ENCODE results near the gene EPHB1.

EPHB1 gene

DNA sequence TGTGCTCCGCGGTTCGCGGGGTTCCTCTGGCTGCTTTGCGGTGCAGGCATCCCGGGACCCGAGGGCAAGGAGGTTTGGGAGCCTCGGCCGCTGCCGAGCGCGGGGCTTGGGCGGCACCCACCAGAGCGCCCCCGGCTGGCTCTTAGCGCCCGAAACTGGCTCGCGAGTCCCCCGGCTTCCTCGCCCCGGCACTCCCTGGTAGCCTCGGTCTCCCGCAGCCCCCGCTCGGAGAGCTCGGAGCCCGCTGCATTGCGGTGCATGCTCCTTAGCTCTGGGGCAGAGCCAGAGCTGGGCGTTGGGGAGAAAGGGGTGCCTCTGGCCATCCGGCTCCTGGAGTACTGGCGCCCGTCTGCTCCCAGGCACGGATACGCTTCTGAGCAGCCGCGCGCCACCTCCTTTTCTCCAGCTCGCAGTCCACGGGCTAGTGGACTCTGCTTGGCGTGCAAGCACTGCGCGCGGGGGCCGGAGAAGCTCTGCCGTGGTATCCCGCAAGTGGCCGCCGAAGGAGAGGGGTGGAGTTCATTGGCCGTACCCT, 753 bp downstream of the EPHB1 start:
- no peaks in the 10 kb centered on the region for H3K9me3 ChIP-seq (ENCODE audit: severe bottlenecking)
- peaks cover 54% of the 10 kb centered on the region for H3K27me3 ChIP-seq (ENCODE audit: insufficient read depth, poor library complexity, severe bottlenecking)
- no peak for DNase-seq (ENCODE audit: low spot score)
- no peaks in the 10 kb centered on the region for H3K36me3 ChIP-seq (ENCODE audit: low read depth)
- peak; percentile 8 for ATAC-seq (ENCODE audit: low read depth)
- H3K27ac ChIP-seq (ENCODE audit: poor library complexity, severe bottlenecking), result no peak overlapping the region
- no peaks in the 10 kb centered on the region for H3K4me1 ChIP-seq (ENCODE audit: insufficient read depth, poor library complexity, severe bottlenecking)
- TF ChIP-seq, protein P1, sequence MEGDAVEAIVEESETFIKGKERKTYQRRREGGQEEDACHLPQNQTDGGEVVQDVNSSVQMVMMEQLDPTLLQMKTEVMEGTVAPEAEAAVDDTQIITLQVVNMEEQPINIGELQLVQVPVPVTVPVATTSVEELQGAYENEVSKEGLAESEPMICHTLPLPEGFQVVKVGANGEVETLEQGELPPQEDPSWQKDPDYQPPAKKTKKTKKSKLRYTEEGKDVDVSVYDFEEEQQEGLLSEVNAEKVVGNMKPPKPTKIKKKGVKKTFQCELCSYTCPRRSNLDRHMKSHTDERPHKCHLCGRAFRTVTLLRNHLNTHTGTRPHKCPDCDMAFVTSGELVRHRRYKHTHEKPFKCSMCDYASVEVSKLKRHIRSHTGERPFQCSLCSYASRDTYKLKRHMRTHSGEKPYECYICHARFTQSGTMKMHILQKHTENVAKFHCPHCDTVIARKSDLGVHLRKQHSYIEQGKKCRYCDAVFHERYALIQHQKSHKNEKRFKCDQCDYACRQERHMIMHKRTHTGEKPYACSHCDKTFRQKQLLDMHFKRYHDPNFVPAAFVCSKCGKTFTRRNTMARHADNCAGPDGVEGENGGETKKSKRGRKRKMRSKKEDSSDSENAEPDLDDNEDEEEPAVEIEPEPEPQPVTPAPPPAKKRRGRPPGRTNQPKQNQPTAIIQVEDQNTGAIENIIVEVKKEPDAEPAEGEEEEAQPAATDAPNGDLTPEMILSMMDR (IDR thresholded peaks at IDR 0.05; ENCODE audit: poor library complexity, severe bottlenecking), result no peak
- peak overlapping the region; percentile 30 for H3K4me3 ChIP-seq (ENCODE audit: severe bottlenecking)

DNA sequence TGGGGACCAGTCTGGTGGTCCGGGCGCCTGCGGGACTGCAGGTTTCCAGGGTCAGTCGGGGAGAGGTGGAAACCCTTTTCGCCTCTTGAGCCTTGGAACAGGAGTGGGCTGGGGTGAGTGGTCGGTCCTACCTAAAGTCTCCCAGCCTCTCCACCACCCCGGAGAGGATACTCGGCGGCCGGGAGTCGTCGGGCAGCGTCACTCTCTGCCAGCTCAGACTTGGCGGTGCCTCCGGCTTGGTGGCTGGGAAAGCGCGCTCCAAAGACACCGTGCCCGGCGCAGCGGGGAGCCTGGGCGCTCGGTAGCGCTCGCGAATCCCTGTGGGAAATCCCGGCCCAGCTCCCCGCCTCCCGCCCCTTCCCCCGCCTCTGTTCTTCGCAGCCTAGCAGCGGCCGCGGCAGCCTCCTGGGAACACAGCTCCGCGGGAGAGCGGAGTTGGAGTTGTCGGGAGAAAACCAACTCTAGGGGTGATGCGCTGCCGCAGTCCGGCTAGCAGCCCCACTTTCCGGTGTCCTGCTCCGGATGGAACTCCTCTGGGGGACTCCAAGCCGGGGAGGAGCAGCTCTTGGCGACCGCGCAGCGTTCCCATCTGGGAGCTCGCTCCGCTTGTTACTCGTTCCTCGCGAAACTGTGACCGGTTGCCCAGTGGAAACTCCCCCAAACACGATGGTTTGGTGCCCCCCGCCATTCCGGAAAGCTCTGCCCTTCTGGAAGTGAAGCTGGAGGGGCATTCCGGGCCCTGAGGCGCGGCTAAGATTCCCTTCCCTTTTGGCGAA, 1.4 kb downstream of the EPHB1 start:
- Histone ChIP-seq H3K4me1 (ENCODE audit: insufficient read depth, poor library complexity, severe bottlenecking) (no peaks in the 10 kb centered on the region), H3K27ac (ENCODE audit: poor library complexity, severe bottlenecking) (no peak overlapping the region), H3K9me3 (ENCODE audit: severe bottlenecking) (no peaks in the 10 kb centered on the region), H3K36me3 (ENCODE audit: low read depth) (no peaks in the 10 kb centered on the region), H3K4me3 (ENCODE audit: severe bottlenecking) (no peak overlapping the region), H3K27me3 (ENCODE audit: insufficient read depth, poor library complexity, severe bottlenecking) (peaks cover 54% of the 10 kb centered on the region)
- DNase-seq (ENCODE audit: low spot score) (no peak), ATAC-seq (ENCODE audit: low read depth) (no peak)
- TF ChIP-seq, protein P1 (IDR thresholded peaks at IDR 0.05; ENCODE audit: poor library complexity, severe bottlenecking), result no peak

GRCh38 chr3:134797057-134797740, 2.1 kb downstream of the EPHB1 start:
- DNase-seq (ENCODE audit: low spot score), result no peak
- Histone ChIP-seq H3K4me1 (ENCODE audit: insufficient read depth, poor library complexity, severe bottlenecking) (no peaks in the 10 kb centered on the region), H3K27me3 (ENCODE audit: insufficient read depth, poor library complexity, severe bottlenecking) (peaks cover 54% of the 10 kb centered on the region), H3K27ac (ENCODE audit: poor library complexity, severe bottlenecking) (no peak overlapping the region), H3K9me3 (ENCODE audit: severe bottlenecking) (no peaks in the 10 kb centered on the region), H3K4me3 (ENCODE audit: severe bottlenecking) (no peak overlapping the region), H3K36me3 (ENCODE audit: low read depth) (no peaks in the 10 kb centered on the region)
- TF ChIP-seq, protein P1 (IDR thresholded peaks at IDR 0.05; ENCODE audit: poor library complexity, severe bottlenecking), result no peak
- no peak for ATAC-seq (ENCODE audit: low read depth)

GRCh38 chr3:134797741-134798451, 2.8 kb downstream of the EPHB1 start:
- TF ChIP-seq, protein P1 (IDR thresholded peaks at IDR 0.05; ENCODE audit: poor library complexity, severe bottlenecking), result no peak
- Histone ChIP-seq H3K4me1 (ENCODE audit: insufficient read depth, poor library complexity, severe bottlenecking) (no peaks in the 10 kb centered on the region), H3K27ac (ENCODE audit: poor library complexity, severe bottlenecking) (no peak overlapping the region), H3K4me3 (ENCODE audit: severe bottlenecking) (no peak overlapping the region), H3K27me3 (ENCODE audit: insufficient read depth, poor library complexity, severe bottlenecking) (peaks cover 54% of the 10 kb centered on the region), H3K36me3 (ENCODE audit: low read depth) (no peaks in the 10 kb centered on the region), H3K9me3 (ENCODE audit: severe bottlenecking) (no peaks in the 10 kb centered on the region)
- ATAC-seq (ENCODE audit: low read depth) (no peak), DNase-seq (ENCODE audit: low spot score) (no peak)
